Central memory CD4-positive, alpha-beta T cell (primary cell): ENCODE data around the gene UBE2V1.
"Not testable (repeated sequence)": the region's sequence is repeated elsewhere in the genome, so short reads cannot be mapped to it uniquely, and the experiment has no call there.

Source experiments
- DNase-seq: peaks from one replicate; pipeline ENCODE4 v3.0.0; 2022

Gene UBE2V1

DNA sequence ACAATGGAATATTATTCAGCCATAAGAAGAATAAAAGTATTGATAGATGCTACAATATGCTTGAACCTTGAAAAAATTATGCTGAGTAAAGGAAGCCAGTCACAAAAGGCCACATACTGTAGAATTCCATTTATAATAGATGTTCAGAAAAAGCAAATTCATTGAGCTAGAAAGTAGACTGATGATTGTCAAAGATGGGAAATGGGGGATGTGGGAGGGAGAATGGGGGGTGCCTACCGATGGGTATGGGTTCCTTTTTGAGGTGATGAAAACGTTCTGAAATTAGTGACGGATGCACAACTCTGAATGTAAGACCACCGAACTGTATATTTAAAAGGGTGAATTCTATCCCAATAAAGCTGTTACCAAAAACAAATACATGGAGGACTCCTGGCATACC, 18.4 kb downstream of the UBE2V1 start:
- no peak for DNase-seq

DNA sequence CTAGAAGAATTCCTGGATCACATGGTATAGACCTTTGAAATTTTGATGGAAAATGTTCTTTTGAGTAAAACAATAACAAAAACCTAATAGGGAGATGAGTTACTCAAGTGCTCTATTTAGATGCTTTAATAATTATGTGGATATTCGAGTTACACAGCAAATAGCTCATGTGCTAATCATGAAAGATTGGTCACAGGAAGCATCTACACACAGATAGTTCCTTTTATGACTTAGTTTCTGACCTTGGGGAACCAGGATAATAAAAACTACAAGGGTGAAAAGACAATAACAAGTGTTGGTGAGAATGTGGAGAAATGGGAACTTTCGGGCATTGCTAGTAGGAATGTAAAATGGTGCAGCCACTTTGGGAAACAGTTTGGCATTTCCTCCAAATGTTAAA, 19.7 kb downstream of the UBE2V1 start:
- no peak for DNase-seq

DNA sequence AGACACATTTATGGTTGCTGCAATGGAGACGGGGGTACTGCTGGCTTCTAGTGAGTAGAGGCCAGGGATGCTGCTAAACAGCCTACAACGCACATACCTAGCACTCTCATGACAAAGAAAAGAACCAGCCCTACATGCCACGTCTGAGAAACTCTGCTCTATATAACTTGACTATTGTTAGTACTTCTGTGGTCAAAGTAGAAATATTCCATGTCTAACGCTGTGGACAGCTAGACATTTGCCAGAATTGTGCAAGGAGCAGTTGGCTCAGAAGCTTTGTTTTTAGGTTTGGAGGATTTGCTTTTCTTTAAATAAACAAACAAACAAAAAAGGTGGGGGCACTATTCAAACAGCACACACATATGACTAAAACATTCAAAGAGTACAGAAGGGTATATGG, 20.5 kb downstream of the UBE2V1 start:
- DNase-seq: no peak

DNA sequence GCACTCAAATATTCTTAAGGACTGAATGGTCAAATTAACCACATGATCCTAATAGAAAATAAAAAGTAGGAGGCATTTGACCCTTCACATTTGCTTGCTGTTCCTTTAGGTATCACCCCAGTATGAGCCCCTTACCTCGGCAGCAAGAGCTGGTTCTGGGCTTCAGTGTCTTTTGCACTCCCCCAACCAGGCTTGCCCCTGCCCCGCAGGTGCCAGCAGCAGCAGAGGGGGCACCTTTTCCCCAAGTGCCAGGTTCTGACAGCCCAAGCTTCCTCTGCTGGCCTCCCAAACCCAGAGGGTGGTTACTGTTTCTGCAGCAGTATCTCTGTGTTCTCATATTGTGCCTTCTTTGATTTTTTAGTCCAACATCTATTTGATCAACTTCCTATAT, 23.2 kb downstream of the UBE2V1 start:
- DNase-seq: no peak

DNA sequence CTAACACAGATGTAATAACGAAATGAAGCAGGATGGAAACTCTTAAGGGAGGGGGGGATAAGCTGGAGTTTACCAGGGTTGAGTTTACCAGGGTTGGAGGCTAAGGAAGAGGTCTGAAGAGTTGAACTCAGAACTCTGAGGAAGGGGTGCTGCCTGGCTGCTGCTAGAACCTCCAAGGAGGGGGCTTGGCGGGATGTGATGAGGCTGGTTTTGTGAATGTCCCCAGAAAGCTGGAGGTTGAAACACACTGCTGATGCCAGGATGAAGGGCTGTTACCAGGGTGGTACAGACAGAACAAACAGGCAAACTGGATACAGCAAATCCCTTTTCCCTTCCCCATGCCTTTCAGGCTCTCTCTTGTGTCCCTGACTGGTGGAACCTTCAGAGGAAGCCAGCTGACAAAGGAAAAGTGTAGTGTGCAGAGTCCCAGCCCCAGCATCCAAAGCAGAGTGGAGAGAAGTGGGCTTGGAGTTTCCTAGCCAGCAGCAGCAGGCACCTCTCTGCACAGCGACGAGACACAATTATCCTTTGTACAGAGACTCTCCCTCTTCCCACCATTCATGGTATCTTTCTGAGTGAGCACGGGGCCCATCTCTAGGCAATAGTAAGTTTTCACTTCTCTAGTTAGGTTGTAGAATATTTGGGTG, 23.7 kb downstream of the UBE2V1 start:
- DNase-seq: no peak

DNA sequence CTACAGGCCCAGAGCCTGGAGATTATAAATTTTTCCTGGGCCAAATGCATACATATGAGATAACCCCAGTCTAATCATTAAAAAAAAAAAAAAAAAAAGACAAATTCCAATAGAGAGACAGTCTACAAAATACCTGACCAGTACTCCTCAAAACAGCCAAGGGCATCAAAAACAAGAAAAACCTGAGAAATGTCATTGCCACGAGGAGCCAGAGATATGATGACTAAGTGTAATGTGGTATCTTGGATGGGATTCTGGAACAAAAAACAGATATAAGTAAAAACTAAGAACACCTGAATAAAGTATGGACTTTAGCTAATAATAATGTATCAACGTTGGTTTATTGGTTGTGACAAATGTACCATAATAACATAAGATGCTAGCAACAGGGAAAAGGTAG, 24.9 kb downstream of the UBE2V1 start:
- no peak for DNase-seq

DNA sequence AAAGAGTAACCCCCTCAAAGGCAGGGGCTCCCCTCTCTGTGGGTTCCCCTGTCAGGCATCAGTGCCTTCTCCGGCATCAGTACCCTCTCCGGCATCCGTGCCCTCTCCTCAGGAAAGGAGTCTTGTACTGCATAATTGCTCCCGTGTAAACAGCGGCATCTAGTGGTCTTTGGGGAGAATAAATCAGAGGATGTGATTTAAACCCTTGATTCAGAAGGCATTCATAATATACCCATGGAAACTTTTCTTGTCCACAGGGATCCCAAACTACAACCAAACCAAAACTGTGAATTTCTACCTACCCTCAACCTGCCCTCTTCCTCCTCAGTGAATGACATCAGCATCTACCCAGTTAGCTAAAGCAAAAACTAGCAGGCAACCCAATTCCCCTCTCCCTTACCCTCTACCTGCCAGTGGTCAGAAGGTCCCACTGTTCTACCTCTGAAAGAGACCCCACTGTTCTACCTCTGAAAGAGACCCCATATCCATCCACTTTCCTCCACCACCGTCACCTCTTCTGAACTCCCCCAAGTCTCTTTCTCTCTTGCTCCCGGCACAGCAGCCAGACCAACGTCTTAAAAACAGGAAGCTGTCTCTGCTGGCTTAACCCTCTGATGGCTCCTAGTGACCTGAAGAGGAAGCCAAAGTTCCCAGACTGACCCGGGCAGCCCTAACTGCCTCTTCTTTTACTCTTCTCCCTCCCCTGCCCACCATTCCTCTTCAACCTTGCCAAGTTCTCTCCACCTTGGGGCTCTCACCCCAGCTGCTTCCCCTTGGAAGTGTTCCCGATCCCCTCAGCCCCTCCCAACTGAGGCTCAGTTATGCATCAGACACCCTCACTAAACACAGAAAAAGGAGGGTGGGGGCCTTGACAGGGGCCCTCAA, 27.2 kb downstream of the UBE2V1 start:
- DNase-seq: peak; percentile 28

DNA sequence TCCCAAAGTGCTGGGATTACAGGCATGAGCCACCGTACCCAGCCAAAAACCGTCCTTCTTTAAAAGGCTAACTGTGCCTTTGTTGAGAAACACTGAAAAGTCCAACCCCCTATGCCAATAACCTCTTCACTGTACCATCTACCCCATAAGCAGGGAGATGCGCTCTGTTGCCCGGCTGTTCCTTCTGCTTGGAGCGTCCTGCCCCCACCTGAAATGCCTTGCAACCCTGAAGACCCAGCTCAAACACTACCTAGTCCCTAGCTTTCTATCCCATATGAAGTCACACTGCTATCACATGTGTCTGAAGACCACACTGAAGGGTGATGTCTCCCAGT, 27.8 kb downstream of the UBE2V1 start:
- DNase-seq: no peak

DNA sequence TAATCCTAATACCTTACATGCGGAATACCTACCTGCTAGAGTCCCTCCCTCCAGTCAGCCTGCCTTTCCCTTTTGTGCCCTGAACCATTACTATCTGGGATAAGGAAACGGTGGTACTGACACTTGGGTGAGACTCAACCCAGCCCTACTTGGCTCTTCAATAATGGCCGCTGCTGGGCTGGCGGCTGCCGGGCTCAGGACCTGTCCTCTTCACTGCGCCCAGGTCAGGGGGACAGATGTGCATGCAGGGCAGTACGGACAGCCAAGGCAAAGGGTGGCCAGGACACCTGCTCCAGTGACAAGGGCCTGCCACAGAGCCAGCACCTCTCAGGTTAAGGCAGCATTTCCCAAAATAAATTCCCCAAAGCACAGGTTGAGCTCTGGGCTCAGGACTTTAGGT, 29.9 kb downstream of the UBE2V1 start:
- no peak for DNase-seq

DNA sequence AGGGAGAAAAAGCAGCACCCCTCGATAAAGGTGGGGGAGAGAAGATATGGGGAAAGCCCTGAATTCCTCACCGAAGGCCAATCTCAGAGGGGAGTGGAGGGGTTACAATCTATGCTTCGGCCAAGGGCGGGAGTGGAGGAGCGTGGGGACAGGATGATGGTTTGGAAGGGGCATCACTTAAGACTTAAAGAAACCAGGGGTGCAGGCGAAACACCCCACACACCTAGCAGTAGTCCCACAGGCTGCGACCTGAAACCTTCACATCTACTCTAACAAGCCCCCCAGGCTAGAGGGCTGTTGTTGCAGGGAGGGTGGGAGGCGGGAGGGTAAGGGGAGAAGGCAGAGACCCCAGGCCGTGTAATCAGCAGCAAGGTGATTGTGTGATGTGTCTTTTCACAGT, 30.9 kb downstream of the UBE2V1 start:
- not testable (repeated sequence) for DNase-seq

DNA sequence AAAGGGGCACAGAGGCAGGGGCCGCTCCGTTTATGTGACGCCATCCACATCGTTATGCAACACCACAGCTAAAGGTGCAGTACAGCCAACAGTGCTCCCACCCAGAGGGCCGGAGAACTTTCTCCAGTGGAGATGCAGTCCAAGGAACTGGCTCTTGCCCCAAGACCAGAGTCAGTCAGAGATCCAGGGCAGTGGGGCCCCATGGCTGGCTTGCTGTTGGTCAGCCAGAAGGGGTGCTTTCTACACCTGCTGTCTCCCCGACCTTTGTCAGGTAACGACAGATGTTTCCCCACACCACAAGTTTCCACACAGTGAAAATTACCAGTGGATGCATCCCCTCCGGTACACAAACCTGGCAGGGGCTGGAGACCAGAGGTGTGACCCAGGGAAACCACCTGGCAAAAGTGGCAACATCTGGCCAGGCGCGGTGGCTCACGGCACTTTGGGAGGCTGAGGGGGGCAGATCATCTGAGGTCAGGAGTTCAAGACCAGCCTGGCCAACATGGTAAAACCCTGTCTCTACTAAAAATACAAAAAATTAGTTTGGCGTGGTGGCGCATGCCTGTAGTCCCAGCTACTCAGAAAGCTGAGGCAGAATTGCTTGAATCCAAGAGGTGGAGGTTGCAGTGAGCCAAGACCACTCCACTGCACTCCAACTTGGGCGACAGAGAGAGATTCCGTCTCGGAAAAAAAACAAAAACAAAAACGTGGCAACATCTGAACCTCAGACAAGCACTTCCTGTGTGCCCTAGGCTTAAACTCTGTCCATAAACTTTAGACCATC, 34.9 kb downstream of the UBE2V1 start:
- no peak for DNase-seq

DNA sequence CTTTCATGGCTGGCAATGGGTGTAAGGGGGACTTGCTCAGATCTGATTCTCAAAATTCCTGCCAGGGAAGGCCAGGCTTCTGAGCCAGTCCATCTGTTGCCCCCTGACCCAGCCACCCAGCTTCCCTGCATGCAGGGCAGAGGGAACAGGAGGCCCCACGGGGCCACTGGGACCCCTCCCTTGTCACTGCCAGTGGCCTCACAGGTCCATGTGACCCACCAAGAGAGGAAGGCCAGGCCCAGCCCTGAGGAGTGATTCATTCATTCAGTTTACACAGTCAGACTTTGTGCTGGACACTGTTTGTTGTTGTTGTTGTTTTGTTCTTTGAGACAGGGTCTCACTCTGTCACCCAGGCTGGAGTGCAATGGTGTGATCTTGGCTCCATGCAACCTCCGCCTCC, 39.5 kb downstream of the UBE2V1 start:
- DNase-seq: no peak

DNA sequence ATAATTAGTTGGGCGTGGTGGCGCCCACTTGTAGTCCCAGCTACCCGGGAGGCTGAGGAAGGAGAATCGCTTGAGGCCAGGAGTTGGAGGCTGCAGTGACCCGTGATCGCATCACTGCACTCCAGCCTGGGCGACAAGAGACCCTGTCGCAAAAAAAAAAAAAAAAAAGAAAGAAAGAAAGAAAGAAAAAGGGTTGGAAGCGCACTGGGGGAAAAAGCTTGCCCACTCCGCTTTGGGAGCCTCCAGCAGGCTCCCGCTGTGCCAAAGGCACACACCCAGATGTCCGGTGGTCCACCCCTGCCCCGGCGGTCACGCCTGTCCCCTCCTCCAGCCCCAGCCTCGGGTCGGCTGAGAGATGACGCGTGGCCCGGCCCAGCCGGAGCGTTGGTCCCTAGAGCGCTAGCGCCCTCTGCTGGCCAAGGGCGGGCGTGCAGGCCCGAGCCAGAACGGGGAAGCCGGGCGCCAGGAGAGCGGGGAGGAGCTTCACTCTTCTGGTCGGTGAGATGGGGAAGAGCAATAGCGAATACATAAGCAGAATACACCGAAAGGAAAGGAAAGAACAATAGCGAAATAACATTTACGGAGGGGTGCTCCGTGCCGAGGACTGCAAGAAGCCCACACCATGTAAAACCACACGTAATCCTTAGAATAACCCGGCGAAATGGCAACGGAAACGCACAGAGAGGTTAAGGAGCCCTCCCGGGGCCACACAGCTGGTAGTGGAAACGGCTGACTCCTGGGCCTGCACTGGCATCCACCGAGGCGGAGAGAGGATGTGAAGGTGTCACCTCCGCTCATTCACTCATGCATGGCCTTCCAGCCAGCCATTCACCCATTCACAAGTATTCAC, 41.7 kb downstream of the UBE2V1 start:
- DNase-seq: peak; percentile 81

DNA sequence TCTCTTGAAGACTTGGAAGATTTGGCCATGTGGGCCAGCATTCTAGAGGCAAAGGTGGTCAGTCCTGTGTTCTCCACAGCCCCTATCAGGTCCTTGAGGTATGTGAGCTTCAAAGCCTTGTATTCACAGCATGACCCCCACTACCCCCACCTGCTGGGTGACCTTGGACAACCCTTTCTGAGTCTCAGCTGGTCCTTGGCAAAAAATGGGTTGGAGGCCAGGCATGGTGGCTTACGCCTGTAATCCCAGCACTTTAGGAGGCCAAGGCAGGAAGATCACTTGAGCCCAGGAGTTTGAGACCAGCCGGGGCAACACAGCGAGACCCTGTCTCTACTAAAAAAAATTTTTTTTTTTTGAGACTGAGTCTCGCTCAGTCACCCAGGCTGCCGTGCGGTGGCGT, 42.6 kb downstream of the UBE2V1 start:
- DNase-seq: no peak

DNA sequence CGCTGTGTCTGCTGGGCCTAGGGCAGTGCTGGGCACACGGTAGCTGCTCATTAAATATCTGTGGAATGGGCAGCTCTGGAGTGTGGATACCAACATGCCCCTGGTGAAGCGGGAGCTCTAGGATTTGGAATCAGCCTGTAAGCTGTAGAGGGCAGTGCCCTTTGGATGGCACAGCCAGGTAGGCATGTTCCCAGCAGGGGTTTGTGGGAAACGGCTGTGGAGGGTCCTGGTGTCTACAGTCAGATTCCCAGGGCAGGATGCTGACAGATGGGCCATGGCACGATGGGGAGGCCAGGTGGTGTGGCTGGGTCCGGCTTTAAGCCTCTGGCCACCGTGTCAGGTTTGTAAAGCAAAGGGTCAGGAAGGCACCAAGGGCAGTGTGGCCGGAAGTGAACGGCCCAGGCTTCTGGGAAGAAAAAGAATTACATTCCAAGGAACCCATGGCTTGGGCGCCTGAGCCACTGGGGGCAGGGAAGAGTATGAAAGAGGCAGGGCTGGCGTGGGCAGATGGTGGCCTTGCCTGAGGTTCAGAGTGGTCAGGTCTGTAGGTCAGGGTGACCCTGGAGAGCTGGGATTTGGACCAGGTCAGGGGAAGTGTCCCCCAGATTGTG, 44.8 kb downstream of the UBE2V1 start:
- no peak for DNase-seq

DNA sequence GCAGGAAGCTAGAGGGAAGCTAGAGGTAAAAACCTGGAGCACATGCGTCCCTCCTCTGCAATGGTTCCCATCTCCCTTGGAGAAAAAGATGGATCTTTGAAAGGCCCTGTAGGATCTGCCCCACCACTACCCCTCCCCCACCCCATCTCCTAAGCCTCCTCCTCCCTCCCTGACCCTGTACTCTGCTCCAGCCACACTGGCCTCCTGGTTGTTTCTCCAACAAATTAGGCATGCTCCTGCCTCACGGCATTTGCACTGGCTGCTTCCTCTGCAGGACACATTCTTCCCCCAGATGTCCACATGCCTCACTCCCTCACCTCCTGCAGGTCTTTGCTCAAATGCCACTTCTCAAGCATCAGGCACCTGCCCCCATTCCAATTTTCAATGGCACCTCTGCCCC, 45.5 kb downstream of the UBE2V1 start:
- DNase-seq: no peak

DNA sequence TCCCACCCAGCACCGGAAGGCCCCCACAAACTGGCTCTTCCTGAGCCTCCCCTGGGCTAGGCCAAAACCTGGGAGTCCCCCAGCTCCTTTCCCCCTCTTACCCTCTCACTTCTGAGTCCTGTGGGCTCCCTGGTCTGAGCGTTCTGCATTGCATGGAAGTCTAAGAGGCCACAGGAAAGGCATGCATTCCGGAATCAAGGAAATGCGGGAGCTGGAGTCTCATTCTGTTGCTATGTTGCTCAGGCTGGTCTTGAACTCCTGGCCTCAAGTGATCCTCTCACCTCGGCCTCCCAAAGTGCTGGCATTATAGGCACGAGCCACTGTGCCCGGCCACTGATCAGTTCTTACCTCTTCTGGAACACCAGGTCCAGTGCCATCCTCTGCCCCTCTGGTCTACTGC, 45.9 kb downstream of the UBE2V1 start:
- DNase-seq: no peak

DNA sequence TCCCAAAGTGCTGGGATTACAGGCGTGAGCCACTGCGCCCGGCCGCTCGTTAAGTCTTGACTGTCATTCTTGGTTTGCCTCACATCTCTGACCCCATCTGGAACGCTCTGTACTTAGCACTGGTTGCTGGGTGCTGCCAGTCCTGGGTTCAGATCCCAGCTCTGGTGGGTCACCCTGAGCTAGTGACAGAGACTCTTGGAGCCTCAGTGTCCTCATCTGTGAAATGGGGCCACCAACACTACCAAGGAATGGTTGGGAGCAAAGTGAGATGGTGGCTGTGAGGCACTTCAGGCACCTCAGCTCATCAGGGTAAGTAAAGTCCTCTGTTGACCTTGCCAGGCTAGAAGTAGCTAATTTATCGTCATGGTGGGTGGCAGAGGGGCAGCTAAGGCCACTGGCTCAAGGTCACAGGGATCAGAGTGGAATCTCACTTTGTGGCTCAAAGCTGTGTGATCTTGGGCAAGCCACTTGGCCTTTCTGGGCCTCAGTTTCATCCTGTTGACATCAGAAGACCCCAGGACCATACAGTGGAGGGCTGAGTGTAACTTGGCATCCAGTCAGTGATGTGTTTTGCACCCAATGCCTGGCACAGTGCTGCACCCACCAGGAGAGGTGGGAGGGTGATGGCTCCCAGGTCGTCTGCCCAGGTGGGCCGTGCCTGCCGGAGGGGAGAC, 46.7 kb downstream of the UBE2V1 start:
- no peak for DNase-seq

DNA sequence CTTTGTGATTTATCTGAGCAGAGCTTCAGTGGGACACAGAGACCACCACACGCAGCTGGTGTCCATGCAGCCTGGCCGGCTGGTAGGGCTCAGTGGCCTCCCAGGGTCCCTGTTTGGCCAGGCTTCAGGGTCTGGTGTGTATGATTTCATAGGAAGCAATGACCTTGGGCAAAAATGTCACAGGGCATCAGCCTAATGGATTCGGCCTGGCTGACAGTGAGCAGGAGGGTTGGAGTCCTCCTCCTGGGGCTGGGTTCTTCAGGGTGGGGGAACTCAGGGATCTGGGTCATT, 47.7 kb downstream of the UBE2V1 start:
- DNase-seq: no peak

DNA sequence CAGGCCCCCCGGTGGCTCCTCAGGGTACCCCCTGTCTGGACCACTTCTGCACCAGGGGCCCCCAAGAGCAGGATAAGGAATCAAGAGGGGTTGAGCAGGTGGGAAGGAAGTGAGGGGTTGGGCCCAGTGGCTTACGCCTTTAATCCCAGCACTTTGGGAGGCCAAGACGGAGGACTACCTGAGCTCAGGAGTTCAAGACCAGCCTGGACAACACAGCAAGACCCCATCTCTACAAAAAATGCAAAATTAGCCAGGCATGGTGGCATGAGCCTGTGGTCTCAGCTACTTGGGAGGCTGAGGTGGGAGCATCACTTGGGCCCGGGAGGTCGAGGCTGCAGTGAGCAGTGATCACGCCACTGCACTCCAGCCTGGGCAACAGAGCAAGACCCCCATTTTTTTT, 49.2 kb downstream of the UBE2V1 start:
- DNase-seq: not testable (repeated sequence)

DNA sequence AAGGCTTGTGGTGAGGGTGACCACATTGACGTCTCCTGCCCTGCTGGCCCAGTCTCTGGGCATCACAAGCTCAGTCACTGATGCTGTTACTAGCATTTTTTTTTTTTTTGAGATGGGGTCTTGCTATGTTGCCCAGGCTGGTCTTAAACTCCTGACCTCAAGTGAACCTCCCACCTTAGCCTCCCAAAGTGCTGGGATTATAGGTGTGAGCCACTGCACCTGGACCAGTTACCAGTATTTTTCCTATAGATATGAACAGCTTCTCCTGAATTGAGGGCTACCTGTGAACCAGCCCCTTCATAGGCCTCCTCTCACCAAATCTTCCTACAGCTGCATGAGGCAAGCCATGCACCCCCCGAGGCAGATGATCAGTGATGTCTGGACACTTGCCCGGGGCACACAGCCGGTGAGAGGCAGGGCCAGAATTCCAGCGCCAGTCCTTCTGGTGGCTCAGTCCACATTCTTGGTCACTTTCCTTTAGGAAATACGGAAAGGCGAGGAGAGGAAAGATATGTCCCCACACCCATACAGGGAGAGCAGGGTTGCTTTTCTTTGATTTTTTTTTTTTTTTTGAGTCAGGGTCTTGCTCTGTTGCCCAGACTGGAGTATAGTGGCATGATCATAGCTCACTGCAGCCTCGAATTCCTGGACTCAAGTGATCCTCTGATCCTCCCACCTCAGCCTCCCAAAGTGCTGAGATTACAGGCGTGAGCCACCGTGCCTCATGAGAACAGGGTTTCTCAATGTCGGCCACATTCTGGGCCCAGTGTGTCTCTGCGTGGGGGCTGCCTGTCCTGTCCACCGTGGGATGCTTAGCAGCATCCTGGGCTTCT, 50.7 kb downstream of the UBE2V1 start:
- no peak for DNase-seq
